Cardiac septum (tissue), 1 donor: ENCODE measurements around the gene POU2F1. TPM values are rescaled to one million over a fixed set of nuclear protein-coding genes. Genes with fewer than 3 reads are reported as not detected.

ENCODE experiments used
- DNase-seq: peaks from one replicate; pipeline ENCODE4 v3.0.0-alpha.2; 2020; ENCODE audit warnings: low spot score
- intact Hi-C: fragments of 100-400 bp; cut with DNase I; formaldehyde crosslinking; loops from one replicate; pipeline ENCODE4 v1.14.0; 2022
- total RNA-seq: library from RNA; stranded (reverse); fragmentation: NEBNext Ultra II Directional; extraction: Animal tissue kit (Norgen Biotek cat#: 25700); gene quantifications from one replicate; pipeline ENCODE4 v1.2.1, GENCODE V29; 2021
- donor health status: DM: no; HTN: no; CAD: no.

Gene POU2F1
- total RNA-seq, 1 donor from 2014 or later: 9.9 TPM

GRCh38 chr1:167447521-167448136 is 226.9 kb downstream of the POU2F1 start:
- DNase-seq: no peak
- intact Hi-C loops: no loop called here

- intact Hi-C loops: no loop called here
- no peak for DNase-seq
Observed at GRCh38 chr1:167450843-167451242, 230.2 kb downstream of the POU2F1 start.

GRCh38 chr1:167452483-167452882 is 231.8 kb downstream of the POU2F1 start:
- no peak for DNase-seq
- intact Hi-C loops: no loop called here

DNA sequence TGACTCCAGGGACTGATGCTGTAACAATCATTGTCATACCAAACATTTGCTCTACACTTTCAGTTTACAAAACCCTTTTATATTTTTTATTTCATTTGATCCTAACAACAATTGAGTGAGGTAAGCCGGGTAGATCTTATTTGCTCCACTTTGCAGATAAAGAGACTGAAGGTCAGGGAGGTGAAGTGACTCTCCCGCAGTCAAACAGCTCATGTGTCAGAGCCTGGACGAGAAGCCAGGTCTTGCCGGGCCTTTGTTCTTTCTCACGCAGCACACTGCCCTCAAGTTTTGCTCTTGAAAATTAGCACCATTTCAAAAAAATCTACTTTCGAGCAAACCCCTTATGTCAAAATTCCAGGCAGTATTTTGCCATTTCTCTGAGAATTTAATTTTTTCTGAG is 232.4 kb downstream of the POU2F1 start:
- intact Hi-C loops: no loop called here

DNA sequence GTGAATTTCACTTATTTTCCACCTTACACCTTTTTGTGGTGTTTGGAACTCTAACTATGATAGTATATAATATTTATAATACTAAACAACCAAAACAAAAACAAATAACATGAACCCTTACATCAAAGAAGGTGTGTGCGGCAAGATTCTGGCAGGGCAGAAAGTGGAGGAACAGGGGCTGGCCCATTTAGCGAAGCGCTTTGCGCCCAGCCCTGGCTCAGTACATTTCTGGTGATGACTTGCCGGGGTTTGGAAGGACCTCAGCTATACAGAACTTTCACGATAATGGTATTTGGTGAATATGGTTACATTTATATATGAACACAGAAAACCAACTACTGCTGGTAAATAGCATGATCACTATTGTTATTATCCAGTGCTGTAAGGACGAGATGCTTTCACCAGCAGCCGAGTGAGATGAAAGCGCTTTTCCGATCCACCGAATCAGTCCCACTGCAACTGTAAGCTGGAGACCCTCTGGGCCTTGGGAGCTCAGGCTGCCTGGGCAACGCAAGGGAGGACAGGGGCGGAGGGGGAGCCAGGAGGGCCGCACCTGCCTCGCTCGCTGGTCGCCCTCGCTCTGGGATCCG is 233.7 kb downstream of the POU2F1 start:
- intact Hi-C loops: loop anchor here (2.0 kb wide), 1 partner anchor 234 kb away; the partner anchor contains the start of gene POU2F1
- DNase-seq: no peak

More for the DNA sequence above, 232.4 kb downstream of the POU2F1 start:
- DNase-seq: no peak

- intact Hi-C loops: loop anchor here (2.0 kb wide), 1 partner anchor 234 kb away; the partner anchor contains the start of gene POU2F1
- peak; percentile 81 for DNase-seq
Observed at GRCh38 chr1:167454894-167455785, 234.5 kb downstream of the POU2F1 start.

DNA sequence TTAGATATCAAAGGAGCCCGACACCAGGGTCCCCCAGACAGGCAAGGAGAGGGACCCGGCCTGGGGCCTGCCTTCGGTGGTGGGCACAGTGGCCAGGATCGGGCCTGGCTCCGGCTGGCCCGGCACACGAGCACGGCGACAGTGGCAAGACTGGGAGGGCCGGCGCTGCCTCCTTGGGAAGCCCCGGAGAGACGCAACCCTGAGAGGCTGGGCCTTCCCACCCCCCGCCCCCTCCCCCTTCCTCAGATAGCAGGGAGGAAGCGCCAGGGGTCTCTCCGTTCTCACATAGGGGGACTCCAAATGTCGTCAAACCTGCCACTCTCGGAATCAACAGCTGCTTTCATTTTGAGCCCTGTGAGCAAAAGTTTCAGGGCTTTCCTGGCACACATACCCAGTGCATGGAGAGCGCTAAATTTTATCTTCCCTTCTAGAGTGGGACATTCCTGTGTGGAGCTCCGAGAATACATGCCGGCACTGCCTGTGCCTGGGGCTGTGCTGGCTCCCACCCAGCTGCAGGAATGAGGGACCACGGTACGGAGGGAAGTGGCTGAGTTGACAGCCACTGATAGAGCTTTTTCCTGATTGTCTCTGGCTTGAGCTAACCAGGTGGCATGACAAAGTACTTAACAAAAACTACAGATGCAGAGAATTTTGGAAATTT is 235.2 kb downstream of the POU2F1 start:
- no peak for DNase-seq
- intact Hi-C loops: loop anchor here (2.0 kb wide), 1 partner anchor 235 kb away; the partner anchor contains the start of gene POU2F1

GRCh38 chr1:167456524-167456923 is 235.8 kb downstream of the POU2F1 start:
- DNase-seq: no peak
- intact Hi-C loops: no loop called here

DNA sequence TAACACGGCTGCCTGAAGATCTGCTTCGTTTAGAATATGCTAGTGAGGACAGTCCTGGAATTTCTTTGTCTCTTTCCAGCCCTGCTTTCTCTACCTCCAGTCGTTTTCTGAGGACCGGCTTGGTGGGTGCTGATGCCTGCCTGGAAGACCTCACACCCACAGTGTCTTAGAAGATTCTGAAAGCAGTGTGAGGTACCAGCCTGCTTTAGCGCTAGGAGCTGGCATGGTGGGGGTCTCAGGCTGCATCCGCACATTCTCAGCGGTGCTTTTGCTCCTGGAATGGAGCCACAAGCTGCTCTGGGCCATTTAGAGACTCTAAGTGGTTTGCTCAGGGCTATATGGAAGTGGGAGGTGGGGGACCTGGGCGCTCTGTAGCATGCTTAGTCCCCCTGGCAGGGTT is 236.2 kb downstream of the POU2F1 start:
- intact Hi-C loops: no loop called here
- no peak for DNase-seq

DNA sequence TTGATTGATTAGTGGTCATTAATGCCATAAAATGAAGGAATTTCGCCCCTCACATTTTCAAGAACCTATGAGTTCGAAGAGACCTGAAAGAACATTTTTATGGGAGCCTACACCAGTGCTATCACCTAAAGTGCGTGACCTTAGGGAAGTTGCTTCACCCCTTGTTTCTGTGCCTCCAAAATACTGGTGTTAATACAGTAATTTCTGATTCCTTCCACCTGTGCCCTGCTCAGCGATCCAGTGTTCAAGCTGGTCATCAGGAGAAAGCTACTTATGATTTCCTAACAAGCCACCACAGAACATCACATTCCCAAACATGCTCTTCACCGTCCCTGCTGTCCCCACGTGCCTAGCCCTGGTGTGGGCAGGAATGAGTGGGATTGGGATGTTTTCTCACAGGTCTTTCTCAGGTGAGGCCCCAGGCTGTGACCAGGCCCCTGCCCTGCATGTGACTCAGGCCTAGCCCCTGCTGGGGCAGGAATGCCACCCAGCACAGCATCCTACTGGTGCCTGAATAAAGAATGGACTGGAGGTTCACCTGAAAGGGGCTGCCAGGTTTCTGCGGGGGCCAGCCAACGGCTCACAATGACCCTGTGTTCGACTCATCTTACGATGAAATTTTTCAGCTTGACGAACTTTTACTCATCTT is 237.4 kb downstream of the POU2F1 start:
- DNase-seq: no peak
- intact Hi-C loops: no loop called here

GRCh38 chr1:167460836-167461235 is 240.2 kb downstream of the POU2F1 start:
- intact Hi-C loops: no loop called here
- DNase-seq: no peak

DNA sequence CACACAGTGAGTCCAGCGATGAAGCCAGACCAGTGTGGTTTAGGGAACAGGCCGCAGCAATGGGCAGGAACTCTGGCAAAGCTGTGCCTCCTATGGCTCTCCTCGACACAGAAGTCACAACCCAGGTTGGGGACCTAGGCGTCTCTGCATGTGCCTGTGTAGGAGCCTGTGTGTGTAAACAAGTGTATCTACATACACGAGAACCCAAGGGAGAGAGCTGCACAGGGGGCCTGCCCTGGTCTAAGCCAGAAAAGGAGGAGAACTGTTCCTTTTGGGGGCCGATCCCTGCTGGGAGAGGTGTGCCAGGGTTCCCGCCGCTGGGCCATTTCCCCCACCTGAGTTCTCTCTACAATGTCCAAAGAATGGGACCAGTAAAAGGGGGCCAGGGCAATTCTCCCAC is 241.7 kb downstream of the POU2F1 start:
- DNase-seq: no peak
- intact Hi-C loops: no loop called here

DNA sequence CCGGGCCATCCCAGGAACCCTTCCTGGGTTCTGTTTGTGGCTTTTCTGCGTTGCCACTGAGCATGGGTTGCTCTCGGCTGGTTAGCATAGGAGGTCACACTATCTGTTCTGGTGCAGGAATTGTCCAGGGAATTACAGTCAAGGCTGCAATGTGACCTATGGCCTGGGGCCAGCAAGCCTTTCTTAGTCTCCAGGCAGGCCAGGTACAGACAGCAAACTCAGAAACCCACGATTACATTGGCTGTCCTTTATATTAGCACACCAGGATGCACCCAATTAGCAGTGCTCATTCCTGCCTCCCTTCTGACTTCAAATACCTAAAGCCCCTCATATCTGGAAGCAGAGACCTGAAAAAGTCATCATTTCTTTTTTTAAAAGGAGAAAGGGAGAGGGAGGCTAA is 242.4 kb downstream of the POU2F1 start:
- intact Hi-C loops: no loop called here
- DNase-seq: no peak

DNA sequence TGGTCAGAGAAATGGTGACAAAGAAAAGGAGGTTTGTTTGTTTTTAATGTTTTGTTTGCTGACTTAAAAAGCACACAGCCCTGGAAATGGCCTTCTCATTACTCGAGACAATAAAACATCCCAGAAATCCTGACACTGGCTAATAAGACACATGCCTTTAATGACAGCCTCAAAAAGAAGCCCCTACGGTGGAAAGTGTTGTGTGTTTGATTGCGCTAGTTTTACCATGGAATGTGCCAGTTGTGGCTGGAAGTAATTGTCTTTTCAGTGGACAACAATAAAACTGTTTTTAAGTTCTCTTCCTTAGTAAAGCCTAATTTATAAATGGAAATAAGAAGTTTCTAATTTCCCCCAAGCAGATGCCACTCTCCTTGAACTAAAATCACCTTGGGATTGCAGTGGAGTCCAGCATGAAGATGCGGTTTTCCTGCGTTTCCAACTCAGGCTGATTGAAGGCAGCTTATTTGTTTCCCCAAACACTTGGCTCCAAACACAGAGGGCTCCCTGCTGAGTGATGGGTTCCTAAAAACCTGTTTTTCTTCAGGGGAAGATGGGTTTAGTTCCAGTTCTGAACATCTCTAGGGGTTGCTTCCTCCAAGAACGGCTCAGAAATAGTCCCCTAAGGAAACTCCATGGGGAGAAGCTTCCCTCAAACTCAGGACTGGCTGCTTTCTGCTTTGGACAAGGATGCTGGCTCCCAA is 243.3 kb downstream of the POU2F1 start:
- no peak for DNase-seq
- intact Hi-C loops: no loop called here

DNA sequence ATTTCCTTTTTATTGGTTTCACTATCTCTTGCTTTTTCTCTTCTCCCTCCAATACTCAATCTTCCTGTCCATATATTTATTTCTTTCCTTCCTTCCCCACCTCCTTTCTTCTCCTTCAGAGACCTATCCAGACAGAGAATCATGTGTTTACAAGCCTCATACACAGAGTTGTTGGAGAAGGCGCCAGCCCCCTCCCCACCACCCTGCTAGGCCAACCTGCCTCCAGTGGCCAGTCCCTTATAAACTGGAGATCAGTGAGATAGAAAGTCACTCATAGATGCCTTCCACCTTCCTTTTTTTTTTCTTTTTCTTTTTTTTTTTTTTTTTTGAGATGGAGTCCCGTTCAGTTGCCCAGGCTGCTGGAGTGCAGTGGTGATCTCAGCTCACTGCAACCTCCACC is 244.3 kb downstream of the POU2F1 start:
- DNase-seq: no peak
- intact Hi-C loops: no loop called here

DNA sequence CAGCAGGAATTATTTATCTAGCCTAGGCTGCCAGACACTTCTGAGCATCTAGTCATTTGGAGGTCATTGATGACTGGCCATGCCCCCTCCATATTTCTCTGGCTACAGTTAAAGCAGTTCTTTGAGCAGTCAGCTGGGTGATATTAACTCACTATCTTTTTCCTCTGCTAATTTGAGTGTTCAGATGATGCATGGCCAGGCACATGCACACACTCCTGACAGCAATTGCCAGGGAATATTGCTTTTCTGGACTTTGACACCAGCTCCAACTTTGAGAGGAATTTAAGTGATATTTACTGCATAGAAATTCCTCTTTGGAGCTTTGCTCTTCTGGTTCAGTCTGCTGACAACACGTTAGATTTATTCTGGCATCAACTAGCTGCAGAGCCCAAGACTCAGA is 245.1 kb downstream of the POU2F1 start:
- intact Hi-C loops: no loop called here
- no peak for DNase-seq

DNA sequence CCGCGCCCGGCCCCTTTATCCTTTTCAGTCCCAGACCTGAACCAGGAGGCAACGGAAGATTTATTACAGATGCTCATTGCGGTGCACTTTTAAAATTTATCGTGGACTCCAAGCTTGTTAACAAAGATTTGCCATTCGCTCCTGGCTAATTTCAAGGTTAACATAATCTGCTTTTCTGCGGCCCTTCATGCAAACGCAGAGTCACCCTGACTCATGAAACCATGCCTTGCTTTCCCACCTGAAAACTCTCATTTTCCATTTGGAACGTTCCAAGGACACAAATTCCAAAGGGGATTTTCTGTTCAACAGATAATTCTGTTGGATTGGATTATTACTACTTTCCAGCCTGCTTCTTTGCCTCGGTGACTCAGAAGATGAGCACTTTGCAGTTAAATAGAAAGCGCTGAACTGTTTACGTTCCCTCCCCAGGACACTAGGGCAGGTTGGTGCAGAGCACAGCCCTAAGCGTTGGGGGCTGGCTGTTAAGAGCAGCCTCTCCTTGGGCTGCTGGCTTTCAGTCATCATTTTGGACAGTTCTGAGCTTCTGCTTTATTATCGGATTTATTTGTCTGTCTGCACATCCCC is 246.5 kb downstream of the POU2F1 start:
- DNase-seq: no peak
- intact Hi-C loops: no loop called here

GRCh38 chr1:167467752-167468151 is 247.1 kb downstream of the POU2F1 start:
- no peak for DNase-seq
- intact Hi-C loops: no loop called here
